ENCODE data around the gene TNXB.
"Not testable (repeated sequence)": the region's sequence is repeated elsewhere in the genome, so short reads cannot be mapped to it uniquely, and the experiment has no call there.

DNA sequence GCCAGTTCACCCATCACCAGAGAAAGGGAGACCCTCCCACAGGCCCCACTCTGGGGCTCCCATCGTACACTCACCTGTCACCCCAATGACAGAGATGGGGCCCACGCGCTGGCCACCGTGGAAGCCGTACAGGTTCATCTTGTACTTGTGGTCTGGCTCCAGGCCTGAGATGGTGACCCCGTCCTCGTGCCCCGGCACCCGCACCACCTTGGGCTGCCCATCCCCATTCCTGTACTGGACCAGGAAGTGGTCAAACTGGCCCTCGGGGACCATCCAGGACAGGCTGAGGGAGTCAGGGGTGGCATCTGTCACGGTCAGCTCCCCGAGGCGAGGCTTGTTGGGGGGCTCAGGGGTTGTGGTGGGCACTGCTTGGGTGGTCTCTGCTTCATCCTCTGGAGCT, 55.8 kb downstream of the TNXB start:
- TF ChIP-seq, protein P1, sequence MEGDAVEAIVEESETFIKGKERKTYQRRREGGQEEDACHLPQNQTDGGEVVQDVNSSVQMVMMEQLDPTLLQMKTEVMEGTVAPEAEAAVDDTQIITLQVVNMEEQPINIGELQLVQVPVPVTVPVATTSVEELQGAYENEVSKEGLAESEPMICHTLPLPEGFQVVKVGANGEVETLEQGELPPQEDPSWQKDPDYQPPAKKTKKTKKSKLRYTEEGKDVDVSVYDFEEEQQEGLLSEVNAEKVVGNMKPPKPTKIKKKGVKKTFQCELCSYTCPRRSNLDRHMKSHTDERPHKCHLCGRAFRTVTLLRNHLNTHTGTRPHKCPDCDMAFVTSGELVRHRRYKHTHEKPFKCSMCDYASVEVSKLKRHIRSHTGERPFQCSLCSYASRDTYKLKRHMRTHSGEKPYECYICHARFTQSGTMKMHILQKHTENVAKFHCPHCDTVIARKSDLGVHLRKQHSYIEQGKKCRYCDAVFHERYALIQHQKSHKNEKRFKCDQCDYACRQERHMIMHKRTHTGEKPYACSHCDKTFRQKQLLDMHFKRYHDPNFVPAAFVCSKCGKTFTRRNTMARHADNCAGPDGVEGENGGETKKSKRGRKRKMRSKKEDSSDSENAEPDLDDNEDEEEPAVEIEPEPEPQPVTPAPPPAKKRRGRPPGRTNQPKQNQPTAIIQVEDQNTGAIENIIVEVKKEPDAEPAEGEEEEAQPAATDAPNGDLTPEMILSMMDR (IDR thresholded peaks at IDR 0.05; ENCODE audit: low read depth, low read length) = not testable (repeated sequence)
- TF ChIP-seq EZH2phosphoT487 (IDR thresholded peaks at IDR 0.05; ENCODE audit: low read depth) = not testable (repeated sequence)

All from OCI-LY3 (cell line).